ENCODE measurements around the gene SLC4A1. TPM values are rescaled to one million over a fixed set of nuclear protein-coding genes. Genes with fewer than 3 reads are reported as not detected.

SLC4A1 gene
- total and polyA plus RNA-seq, 2 donors (not counting 3 experiments of a cell fraction or from before 2014, with no cell fraction given) = not detected

- H3K79me2 ChIP-seq (ENCODE audit: control insufficient read depth, insufficient read depth, low read length) = no peaks in the 10 kb centered on the region
- H3K4me1 ChIP-seq (ENCODE audit: control insufficient read depth, extremely low read depth, insufficient read depth, low read length) = no peaks in the 10 kb centered on the region
- dilution Hi-C loops (cut with MboI; ENCODE audit: extremely low pct_ligation_motif_present, low sequenced_read_pairs) (no loop called here), intact Hi-C loops (cut with micrococcal nuclease) (no loop called here)
- no peaks in the 10 kb centered on the region for H4K20me1 ChIP-seq (replicated peaks; ENCODE audit: control insufficient read depth, extremely low read depth, insufficient read depth, low read length)
- no TSS peak for BruUV-seq (replicated peaks)
- H3K4me2 ChIP-seq (ENCODE audit: insufficient read depth, low read length) = no peak overlapping the region
- ChIA-PET POLR2A (no interaction called here), CTCF (interaction anchor here (1.0 to 1.2 kb wide), 3 partner anchors 9 to 90 kb away, joined by 3 read pairs; no protein-coding TSS in a partner anchor)
- H3K27me3 ChIP-seq (ENCODE audit: control insufficient read depth in 2 of 2, insufficient read depth in 2 of 2, low read length in 2 of 2) = peaks cover 39 to 43% of the 10 kb centered on the region in 2 experiments
- FAIRE-seq = no peak
- H2AFZ ChIP-seq (ENCODE audit: low read depth, low read length) = no peak overlapping the region
- H3K4me3 ChIP-seq (replicated peaks in 1 of 3; ENCODE audit: insufficient read depth in 1 of 3, low read depth in 1 of 3, low read length in 3 of 3) = no peak overlapping the region
- no peaks in the 10 kb centered on the region for H3K9me3 ChIP-seq (replicated peaks; ENCODE audit: control insufficient read depth, insufficient read depth, low read length)
- no peaks in the 10 kb centered on the region for H3K36me3 ChIP-seq (ENCODE audit: control insufficient read depth in 2 of 2, extremely low read depth in 1 of 2, insufficient read depth in 2 of 2, low read length in 2 of 2)
- no peak for DNase-seq (ENCODE audit: low read depth, low spot score)
- H3K9ac ChIP-seq (replicated peaks; ENCODE audit: extremely low read depth, insufficient read depth, low read length) = no peak overlapping the region
- TF ChIP-seq POLR2AphosphoS5 (IDR thresholded peaks at IDR 0.05; ENCODE audit: insufficient read depth, low read depth, low read length) (no peak), MAX (IDR thresholded peaks at IDR 0.05; ENCODE audit: insufficient read depth, insufficient read length) (no peak), GATA2 (IDR thresholded peaks at IDR 0.05; ENCODE audit: insufficient read depth, insufficient read length, low read depth, low read length) (no peak), EZH2 (IDR thresholded peaks at IDR 0.05; ENCODE audit: borderline replicate concordance, low read depth, low read length, severe bottlenecking) (no peak)
- no peaks in the 10 kb centered on the region for H3K9me1 ChIP-seq (replicated peaks; ENCODE audit: control insufficient read depth, extremely low read depth, insufficient read depth, low read length)
- H3K27ac ChIP-seq (ENCODE audit: insufficient read depth, low read depth, low read length) = no peak overlapping the region
Observed at GRCh38 chr17:44311562-44312181, 43.7 kb upstream of the SLC4A1 start.

- BruUV-seq (replicated peaks) = no TSS peak
- Histone ChIP-seq H3K79me2 (ENCODE audit: control insufficient read depth, insufficient read depth, low read length) (no peaks in the 10 kb centered on the region), H3K9me3 (replicated peaks; ENCODE audit: control insufficient read depth, insufficient read depth, low read length) (no peaks in the 10 kb centered on the region), H3K9ac (replicated peaks; ENCODE audit: extremely low read depth, insufficient read depth, low read length) (no peak overlapping the region), H3K36me3 (ENCODE audit: control insufficient read depth in 2 of 2, extremely low read depth in 1 of 2, insufficient read depth in 2 of 2, low read length in 2 of 2) (no peaks in the 10 kb centered on the region), H3K4me2 (ENCODE audit: insufficient read depth, low read length) (no peak overlapping the region), H3K27ac (ENCODE audit: insufficient read depth, low read depth, low read length) (no peak overlapping the region), H3K9me1 (replicated peaks; ENCODE audit: control insufficient read depth, extremely low read depth, insufficient read depth, low read length) (no peaks in the 10 kb centered on the region), H4K20me1 (replicated peaks; ENCODE audit: control insufficient read depth, extremely low read depth, insufficient read depth, low read length) (no peaks in the 10 kb centered on the region), H3K27me3 (ENCODE audit: control insufficient read depth in 2 of 2, insufficient read depth in 2 of 2, low read length in 2 of 2) (peaks cover 31 to 36% of the 10 kb centered on the region in 2 experiments), H2AFZ (ENCODE audit: low read depth, low read length) (no peak overlapping the region), H3K4me3 (replicated peaks in 1 of 3; ENCODE audit: insufficient read depth in 1 of 3, low read depth in 1 of 3, low read length in 3 of 3) (no peak overlapping the region), H3K4me1 (ENCODE audit: control insufficient read depth, extremely low read depth, insufficient read depth, low read length) (no peaks in the 10 kb centered on the region)
- intact Hi-C loops (cut with micrococcal nuclease) (no loop called here), dilution Hi-C loops (cut with MboI; ENCODE audit: extremely low pct_ligation_motif_present, low sequenced_read_pairs) (no loop called here)
- DNase-seq (ENCODE audit: low read depth, low spot score) (no peak), FAIRE-seq (no peak)
- ChIA-PET POLR2A (no interaction called here), CTCF (interaction anchor here (0.6 to 1.7 kb wide), 6 partner anchors 10 to 100 kb away, joined by 3 to 6 read pairs (median 3); no protein-coding TSS in a partner anchor)
- TF ChIP-seq EZH2 (IDR thresholded peaks at IDR 0.05; ENCODE audit: borderline replicate concordance, low read depth, low read length, severe bottlenecking) (no peak), MAX (IDR thresholded peaks at IDR 0.05; ENCODE audit: insufficient read depth, insufficient read length) (no peak), CTCF (IDR thresholded peaks at IDR 0.05; ENCODE audit: extremely low read depth in 1 of 2, insufficient read depth in 1 of 2, low read depth in 1 of 2, low read length in 2 of 2) (no peak), FOS (IDR thresholded peaks at IDR 0.05; ENCODE audit: borderline replicate concordance, insufficient read depth, low read length) (no peak), POLR2AphosphoS5 (IDR thresholded peaks at IDR 0.05; ENCODE audit: insufficient read depth, low read depth, low read length) (no peak)
Observed at GRCh38 chr17:44310609-44311376, 42.9 kb upstream of the SLC4A1 start.

Measured in endothelial cell of umbilical vein (primary cell).